HFFc6 (cell line): ENCODE results near the gene SLC41A3. TPM values are rescaled to one million over a fixed set of nuclear protein-coding genes. Genes with fewer than 3 reads are reported as not detected.

ENCODE experiments used
- DNase-seq: peaks from one replicate; pipeline ENCODE4 v3.0.0-alpha.2; 2018
- H3K27ac Mint-ChIP-seq: 2 replicates; pipeline ENCODE4 v1.8.0; 2020; ENCODE audit warnings: mild to moderate bottlenecking, mixed read lengths
- H3K27me3 Mint-ChIP-seq: 2 replicates; pipeline ENCODE4 v1.8.0; 2021; ENCODE audit warnings: mild to moderate bottlenecking, moderate library complexity, mixed read lengths; ENCODE audit not compliant: insufficient read depth
- H3K36me3 Mint-ChIP-seq: 2 replicates; pipeline ENCODE4 v1.8.0; 2021; ENCODE audit warnings: low read depth, mixed read lengths
- H3K4me1 Mint-ChIP-seq: 2 replicates; pipeline ENCODE4 v1.8.0; 2020; ENCODE audit warnings: low read depth, mixed read lengths
- H3K4me3 Mint-ChIP-seq: 2 replicates; pipeline ENCODE4 v1.8.0; 2020; ENCODE audit warnings: mild to moderate bottlenecking, moderate library complexity, mixed read lengths
- H3K9me3 Mint-ChIP-seq: 2 replicates; pipeline ENCODE4 v1.8.0; 2020; ENCODE audit warnings: mild to moderate bottlenecking, mixed read lengths
- total RNA-seq, 6 experiments: library from RNA; stranded (reverse); fragmentation: NEBNext Ultra II Directional; extraction: Animal tissue kit (Norgen Biotek cat#: 25700); gene quantifications; 2 replicates in 1 of 6; 3 replicates in 5 of 6; pipeline ENCODE4 v1.2.3, GENCODE V29; 2021
- TF ChIP-seq, protein P1 (sequence below): fragments of 200-600 bp; sonication (generic); IDR thresholded peaks from 2 replicates; pipeline ENCODE4 v1.5.0; 2021; ENCODE audit warnings: antibody characterized with exemption, mild to moderate bottlenecking

Gene SLC41A3
- total RNA-seq, 6 experiments from 2014 or later = 41.6 to 54.8 (median 44.7) TPM

DNA sequence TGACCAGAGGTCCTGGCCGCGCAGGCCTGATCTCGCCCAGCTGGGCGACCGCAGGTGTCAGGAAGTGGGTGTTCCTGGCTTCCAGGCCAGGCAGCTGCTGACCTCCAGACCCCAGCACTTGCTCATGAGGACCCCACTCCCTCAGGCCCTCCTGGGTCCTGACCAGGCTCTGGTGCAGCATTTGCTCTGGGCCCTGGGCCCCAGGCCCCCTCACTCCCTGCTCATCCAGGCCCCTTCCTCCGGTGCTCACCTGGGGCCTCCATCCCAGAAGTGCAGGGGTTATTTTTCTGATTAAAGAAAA lies 122.7 kb downstream of the SLC41A3 start:
- DNase-seq = no peak
- Mint-ChIP-seq H3K27me3 (peaks cover 11% of the 10 kb centered on the region), H3K27ac (no peak overlapping the region), H3K36me3 (no peaks in the 10 kb centered on the region), H3K4me1 (no peaks in the 10 kb centered on the region), H3K9me3 (no peaks in the 10 kb centered on the region), H3K4me3 (no peak overlapping the region)
- TF ChIP-seq, protein P1, sequence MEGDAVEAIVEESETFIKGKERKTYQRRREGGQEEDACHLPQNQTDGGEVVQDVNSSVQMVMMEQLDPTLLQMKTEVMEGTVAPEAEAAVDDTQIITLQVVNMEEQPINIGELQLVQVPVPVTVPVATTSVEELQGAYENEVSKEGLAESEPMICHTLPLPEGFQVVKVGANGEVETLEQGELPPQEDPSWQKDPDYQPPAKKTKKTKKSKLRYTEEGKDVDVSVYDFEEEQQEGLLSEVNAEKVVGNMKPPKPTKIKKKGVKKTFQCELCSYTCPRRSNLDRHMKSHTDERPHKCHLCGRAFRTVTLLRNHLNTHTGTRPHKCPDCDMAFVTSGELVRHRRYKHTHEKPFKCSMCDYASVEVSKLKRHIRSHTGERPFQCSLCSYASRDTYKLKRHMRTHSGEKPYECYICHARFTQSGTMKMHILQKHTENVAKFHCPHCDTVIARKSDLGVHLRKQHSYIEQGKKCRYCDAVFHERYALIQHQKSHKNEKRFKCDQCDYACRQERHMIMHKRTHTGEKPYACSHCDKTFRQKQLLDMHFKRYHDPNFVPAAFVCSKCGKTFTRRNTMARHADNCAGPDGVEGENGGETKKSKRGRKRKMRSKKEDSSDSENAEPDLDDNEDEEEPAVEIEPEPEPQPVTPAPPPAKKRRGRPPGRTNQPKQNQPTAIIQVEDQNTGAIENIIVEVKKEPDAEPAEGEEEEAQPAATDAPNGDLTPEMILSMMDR = no peak

DNA sequence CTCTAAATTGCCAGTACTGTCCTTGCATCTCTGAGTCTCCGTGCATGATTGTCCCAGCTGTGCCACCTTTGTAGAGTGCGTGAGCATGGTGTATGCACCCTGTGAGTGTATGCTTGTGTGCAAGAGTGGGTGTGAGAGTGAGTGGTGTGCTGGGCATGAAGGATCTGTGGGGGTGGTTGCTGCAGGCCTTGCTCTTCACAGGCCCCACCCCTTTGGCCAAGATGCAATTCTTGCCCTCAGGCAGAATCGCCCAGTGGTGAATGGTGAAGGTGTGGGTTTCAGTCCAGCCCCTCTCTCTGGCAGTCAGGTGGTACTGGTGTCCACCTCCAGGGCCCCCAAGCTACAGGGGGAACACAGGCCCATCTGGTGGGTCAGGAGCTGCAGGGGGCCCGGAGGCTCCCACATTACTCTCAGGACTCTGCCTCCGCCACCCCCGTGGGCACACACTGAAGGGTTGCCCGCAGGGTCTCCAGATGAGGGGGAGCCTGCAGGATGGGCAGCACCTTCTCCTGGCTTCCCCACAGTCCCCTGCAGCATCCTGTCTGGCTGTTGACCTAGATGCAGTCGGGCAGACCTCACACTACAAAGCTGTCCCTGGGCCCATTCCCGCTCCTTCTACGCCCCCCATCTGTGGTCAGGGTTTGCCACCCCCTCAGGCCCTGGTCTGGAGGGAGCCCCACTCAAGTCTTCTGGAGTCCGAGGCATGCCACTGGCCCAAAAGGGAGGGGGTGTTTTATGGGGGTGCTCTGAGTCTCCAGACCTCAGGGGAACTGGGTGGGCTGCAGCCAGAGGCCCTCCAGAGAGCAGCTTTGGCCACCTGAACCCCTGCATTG lies 123.3 kb downstream of the SLC41A3 start:
- TF ChIP-seq, protein P1 = no peak
- Mint-ChIP-seq H3K27ac (no peak overlapping the region), H3K4me1 (no peaks in the 10 kb centered on the region), H3K27me3 (peaks cover 14% of the 10 kb centered on the region), H3K9me3 (no peaks in the 10 kb centered on the region), H3K36me3 (no peaks in the 10 kb centered on the region), H3K4me3 (no peak overlapping the region)
- DNase-seq = no peak

DNA sequence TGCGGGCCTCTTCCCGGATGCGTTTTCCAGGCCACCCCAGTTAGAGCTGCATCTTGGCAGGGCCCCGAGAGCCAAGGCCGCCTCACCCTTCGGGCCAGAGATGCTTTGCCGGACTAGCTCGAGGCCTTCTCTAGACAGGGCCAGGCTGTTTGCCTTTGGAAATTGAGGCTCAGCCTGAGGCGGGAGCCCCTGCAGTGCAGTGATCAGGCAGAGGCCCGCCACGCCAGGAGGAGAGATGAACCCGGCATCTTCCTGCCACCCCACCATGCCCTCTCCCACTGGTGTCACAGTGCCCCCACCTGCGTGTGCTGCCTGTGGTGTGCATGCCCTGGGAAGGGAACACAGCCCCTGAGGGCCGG lies 123.9 kb downstream of the SLC41A3 start:
- Mint-ChIP-seq H3K27ac (no peak overlapping the region), H3K4me3 (no peak overlapping the region), H3K4me1 (no peaks in the 10 kb centered on the region), H3K36me3 (no peaks in the 10 kb centered on the region), H3K27me3 (peaks cover 17% of the 10 kb centered on the region), H3K9me3 (no peaks in the 10 kb centered on the region)
- DNase-seq = no peak
- TF ChIP-seq, protein P1 = no peak

DNA sequence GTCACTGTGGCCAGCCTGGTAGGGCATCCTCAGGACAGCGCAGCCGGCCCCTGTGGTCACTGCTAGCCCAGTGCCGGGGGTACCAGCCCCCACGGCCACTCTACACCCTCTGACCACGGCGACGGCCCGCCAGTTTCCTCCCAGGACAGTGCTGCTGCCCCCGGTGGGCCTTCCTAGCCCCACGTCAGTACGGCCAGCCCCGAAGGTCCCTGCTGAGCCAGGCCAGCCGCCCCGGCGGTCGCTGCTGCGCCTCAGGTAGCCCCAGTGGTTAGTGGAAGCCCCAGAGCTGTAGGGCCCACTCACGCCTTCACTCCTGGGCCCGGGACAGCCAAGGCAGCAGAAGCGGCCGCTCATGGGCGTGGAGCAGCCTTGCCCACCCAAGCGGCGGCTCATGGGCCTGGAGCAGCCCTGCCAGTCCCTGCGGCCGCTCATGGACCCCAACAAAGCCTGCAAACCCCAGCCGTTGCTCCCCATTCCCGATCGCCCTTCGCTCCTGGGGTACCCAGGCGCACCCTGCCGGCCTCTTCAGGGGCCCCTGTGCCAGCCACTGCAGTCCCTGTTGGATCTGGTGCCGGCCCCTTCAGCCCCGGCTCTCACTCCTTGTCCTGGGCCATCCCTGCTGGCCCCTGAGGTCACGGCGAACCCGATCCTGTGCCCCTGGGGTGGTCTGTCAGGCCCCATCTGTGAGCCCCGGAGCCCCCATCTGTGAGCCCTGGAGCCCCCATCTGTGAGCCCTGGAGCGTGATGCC lies 124.4 kb downstream of the SLC41A3 start:
- H3K36me3 Mint-ChIP-seq = no peaks in the 10 kb centered on the region
- H3K4me3 Mint-ChIP-seq = no peak overlapping the region
- no peak for DNase-seq
- no peaks in the 10 kb centered on the region for H3K9me3 Mint-ChIP-seq
- no peak overlapping the region for H3K27ac Mint-ChIP-seq
- no peaks in the 10 kb centered on the region for H3K4me1 Mint-ChIP-seq
- TF ChIP-seq, protein P1 = no peak
- peaks cover 17% of the 10 kb centered on the region for H3K27me3 Mint-ChIP-seq

DNA sequence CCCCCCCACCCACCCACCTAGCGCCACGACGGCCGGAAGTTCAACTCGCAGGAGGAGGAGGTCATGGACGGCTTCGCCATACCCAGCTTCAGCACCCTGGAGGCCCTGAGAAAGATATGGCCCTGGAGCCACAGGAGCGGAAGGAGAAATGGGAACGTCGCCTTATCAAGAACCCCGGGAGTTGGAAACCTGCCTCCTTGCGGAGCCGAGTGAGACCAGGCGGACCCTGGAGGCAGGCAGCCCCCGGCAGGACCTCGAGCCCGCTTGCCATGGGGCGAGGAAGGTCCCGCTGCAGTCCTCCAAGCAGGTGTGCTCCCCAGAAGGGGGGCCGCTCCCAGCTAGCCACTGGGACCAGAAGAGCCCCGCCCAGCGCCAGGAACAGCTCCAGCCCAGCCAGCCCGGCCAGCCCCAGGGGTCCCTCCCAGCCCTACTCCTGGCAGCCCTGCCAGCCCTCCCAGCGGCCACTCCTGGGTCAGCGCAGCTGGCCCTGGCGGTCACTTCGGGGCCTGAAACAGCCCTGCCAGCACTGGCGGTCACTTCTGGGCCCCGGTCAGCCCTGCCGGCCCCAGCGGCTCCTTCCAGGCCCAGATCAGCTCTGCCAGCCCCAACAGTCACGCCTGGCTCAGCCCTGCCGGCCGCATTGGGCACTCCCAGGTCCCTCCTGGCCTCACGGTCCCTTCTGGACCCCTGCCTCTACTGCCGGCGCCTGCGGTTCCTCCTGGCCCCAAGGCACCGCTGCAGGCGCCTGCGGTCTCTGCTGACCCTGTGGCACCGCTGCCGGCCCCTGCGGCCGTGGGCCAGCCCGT lies 125.2 kb downstream of the SLC41A3 start:
- no peaks in the 10 kb centered on the region for H3K4me1 Mint-ChIP-seq
- TF ChIP-seq, protein P1 = no peak
- no peaks in the 10 kb centered on the region for H3K9me3 Mint-ChIP-seq
- no peak overlapping the region for H3K4me3 Mint-ChIP-seq
- DNase-seq = no peak
- H3K27ac Mint-ChIP-seq = no peak overlapping the region
- no peaks in the 10 kb centered on the region for H3K36me3 Mint-ChIP-seq
- peaks cover 17% of the 10 kb centered on the region for H3K27me3 Mint-ChIP-seq
